ENCODE measurements around the gene DGKI. TPM values are rescaled to one million over a fixed set of nuclear protein-coding genes. Genes with fewer than 3 reads are reported as not detected.

Gene DGKI
- total RNA-seq, 2 donors from 2014 or later: 0.04 to 0.64 TPM

DNA sequence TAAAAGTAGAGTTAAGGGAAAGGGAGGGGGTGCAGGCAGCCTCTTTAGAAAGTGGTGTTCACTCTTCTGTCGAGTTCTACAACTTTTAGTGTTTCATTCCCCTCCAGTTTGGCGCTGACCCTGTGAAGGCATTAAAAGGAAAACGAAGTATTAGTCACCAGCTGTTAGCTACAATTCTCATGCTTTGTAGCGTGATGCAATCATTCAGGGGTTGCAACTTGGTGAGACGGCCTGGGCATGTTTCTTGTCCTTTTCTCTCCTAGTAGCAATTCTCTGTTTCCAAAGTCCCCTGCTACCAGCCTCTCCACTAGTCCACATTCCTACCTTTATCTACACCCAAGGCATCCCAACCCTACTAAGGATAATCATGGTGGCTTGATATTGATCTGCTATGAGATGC lies 33.7 kb upstream of the DGKI start:
- H3K27ac ChIP-seq (ENCODE audit: low read depth, low read length): no peak overlapping the region
- Mint-ChIP-seq H3K27ac (peak overlapping the region; percentile 90), H3K36me3 (ENCODE audit: low read depth) (peaks cover 93% of the 10 kb centered on the region), H3K4me3 (no peak overlapping the region), H3K9me3 (peaks cover 12% of the 10 kb centered on the region), H3K27me3 (ENCODE audit: insufficient read depth) (no peaks in the 10 kb centered on the region), H3K4me1 (peaks cover 31% of the 10 kb centered on the region)
- H3K36me3 ChIP-seq (ENCODE audit: control insufficient read depth, insufficient read depth, low read length): peaks cover 92% of the 10 kb centered on the region
- WGBS, 2 experiments (ENCODE audit: insufficient coverage in 1 of 2, insufficient read length in 1 of 2): 89 to 93% methylated on average over 5 of the region's 5 CpGs
- DNase-seq: no peak
- H3K4me3 ChIP-seq (ENCODE audit: low read length): no peak overlapping the region
- no peaks in the 10 kb centered on the region for H3K27me3 ChIP-seq (ENCODE audit: control insufficient read depth, insufficient read depth, low read length, poor library complexity, severe bottlenecking)
- TF ChIP-seq, protein P1, sequence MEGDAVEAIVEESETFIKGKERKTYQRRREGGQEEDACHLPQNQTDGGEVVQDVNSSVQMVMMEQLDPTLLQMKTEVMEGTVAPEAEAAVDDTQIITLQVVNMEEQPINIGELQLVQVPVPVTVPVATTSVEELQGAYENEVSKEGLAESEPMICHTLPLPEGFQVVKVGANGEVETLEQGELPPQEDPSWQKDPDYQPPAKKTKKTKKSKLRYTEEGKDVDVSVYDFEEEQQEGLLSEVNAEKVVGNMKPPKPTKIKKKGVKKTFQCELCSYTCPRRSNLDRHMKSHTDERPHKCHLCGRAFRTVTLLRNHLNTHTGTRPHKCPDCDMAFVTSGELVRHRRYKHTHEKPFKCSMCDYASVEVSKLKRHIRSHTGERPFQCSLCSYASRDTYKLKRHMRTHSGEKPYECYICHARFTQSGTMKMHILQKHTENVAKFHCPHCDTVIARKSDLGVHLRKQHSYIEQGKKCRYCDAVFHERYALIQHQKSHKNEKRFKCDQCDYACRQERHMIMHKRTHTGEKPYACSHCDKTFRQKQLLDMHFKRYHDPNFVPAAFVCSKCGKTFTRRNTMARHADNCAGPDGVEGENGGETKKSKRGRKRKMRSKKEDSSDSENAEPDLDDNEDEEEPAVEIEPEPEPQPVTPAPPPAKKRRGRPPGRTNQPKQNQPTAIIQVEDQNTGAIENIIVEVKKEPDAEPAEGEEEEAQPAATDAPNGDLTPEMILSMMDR (conservative IDR thresholded peaks at IDR 0.05): no peak
- peaks cover 22% of the 10 kb centered on the region for H3K9me3 ChIP-seq (ENCODE audit: control insufficient read depth, low read length)
- no peak overlapping the region for H3K9ac ChIP-seq (ENCODE audit: extremely low read depth, low read length, poor library complexity, severe bottlenecking)
- H3K4me1 ChIP-seq (ENCODE audit: control insufficient read depth, insufficient read depth, low read length): peaks cover 7% of the 10 kb centered on the region

DNA sequence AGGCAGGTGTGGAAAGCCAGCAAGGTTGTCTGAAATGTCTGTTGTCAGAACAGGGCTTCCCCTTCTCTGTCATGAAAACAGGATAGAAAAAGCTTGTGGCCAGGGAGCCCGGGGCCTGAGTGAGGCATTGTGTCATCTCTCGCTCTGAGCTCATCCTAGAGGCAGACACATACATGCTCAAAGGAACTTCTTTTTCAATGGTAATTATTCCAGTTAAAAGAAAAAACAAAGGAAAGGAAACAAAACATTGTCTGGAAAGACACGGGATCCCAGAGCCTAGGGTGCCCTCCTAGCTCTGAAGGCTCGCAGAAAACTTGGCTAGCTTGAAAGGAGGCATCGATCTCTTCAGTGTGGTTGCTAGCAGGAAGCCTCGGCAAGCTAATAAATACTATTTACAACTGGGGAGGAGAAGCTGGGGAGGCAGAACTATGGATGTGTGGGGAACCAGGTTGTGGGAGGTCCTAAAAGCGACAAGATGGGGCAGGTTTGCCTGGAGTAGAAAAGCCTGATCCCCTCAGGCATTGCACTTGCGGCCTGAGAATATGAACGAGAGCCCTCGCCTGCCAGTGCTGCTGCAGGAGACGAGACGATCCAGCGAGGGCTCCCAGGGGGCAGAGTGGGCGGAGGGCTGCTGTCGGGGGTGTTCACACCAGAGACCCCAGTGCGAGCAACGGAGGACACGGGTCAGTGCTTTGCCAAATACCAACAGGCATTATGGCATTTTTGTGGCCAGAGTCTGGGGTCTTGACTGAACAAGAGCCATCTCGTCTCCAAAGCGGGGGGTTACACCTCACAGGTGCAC lies 32.8 kb upstream of the DGKI start:
- TF ChIP-seq, protein P1 (conservative IDR thresholded peaks at IDR 0.05): no peak
- Mint-ChIP-seq H3K27ac (peak overlapping the region; percentile 90), H3K36me3 (ENCODE audit: low read depth) (peaks cover 91% of the 10 kb centered on the region), H3K9me3 (peaks cover 12% of the 10 kb centered on the region), H3K4me1 (peaks cover 31% of the 10 kb centered on the region), H3K4me3 (no peak overlapping the region), H3K27me3 (ENCODE audit: insufficient read depth) (no peaks in the 10 kb centered on the region)
- no peak overlapping the region for H3K4me3 ChIP-seq (ENCODE audit: low read length)
- WGBS, 2 experiments (ENCODE audit: insufficient coverage in 1 of 2, insufficient read length in 1 of 2): 68 to 83% methylated on average over 9 to 20 of the region's 20 CpGs
- no peaks in the 10 kb centered on the region for H3K27me3 ChIP-seq (ENCODE audit: control insufficient read depth, insufficient read depth, low read length, poor library complexity, severe bottlenecking)
- peaks cover 90% of the 10 kb centered on the region for H3K36me3 ChIP-seq (ENCODE audit: control insufficient read depth, insufficient read depth, low read length)
- H3K27ac ChIP-seq (ENCODE audit: low read depth, low read length): peak overlapping the region; percentile 74
- peaks cover 7% of the 10 kb centered on the region for H3K4me1 ChIP-seq (ENCODE audit: control insufficient read depth, insufficient read depth, low read length)
- H3K9ac ChIP-seq (ENCODE audit: extremely low read depth, low read length, poor library complexity, severe bottlenecking): no peak overlapping the region
- DNase-seq: peak; percentile 56
- H3K9me3 ChIP-seq (ENCODE audit: control insufficient read depth, low read length): peaks cover 22% of the 10 kb centered on the region

DNA sequence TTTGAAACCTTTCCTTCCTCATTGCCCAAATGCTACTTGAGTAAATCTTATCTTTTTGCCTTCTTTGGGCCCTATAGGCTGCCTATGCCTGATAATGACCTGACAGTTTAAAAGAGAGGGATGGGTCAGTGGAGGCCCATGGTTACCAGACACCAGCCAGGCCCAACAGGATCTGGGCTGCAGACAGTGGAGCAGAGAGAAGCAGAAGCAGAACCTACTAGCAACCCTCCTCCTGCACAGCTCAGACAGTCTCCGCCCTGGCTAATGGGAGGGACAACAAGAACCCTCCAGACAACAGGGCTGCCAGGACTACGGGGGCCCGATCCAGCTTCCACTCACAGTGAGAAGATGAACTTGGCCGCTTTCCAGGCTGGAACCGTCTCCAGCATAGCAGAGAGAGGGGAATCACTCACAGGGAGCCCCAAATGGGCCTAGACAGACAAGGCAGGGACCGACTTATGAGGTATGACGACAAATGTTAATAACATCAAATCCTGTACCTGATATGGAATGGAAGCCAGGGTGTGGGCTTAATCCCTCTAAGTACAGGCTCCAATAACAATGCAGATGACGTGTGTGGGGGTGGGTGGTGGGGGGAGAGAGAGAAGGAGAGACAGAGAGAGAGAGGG lies 31.7 kb upstream of the DGKI start:
- Histone ChIP-seq H3K36me3 (ENCODE audit: control insufficient read depth, insufficient read depth, low read length) (peaks cover 93% of the 10 kb centered on the region), H3K4me1 (ENCODE audit: control insufficient read depth, insufficient read depth, low read length) (peaks cover 7% of the 10 kb centered on the region), H3K9ac (ENCODE audit: extremely low read depth, low read length, poor library complexity, severe bottlenecking) (no peak overlapping the region), H3K27ac (ENCODE audit: low read depth, low read length) (no peak overlapping the region), H3K27me3 (ENCODE audit: control insufficient read depth, insufficient read depth, low read length, poor library complexity, severe bottlenecking) (no peaks in the 10 kb centered on the region), H3K4me3 (ENCODE audit: low read length) (no peak overlapping the region), H3K9me3 (ENCODE audit: control insufficient read depth, low read length) (peaks cover 22% of the 10 kb centered on the region)
- TF ChIP-seq, protein P1 (conservative IDR thresholded peaks at IDR 0.05): no peak
- H3K9me3 Mint-ChIP-seq: peaks cover 12% of the 10 kb centered on the region
- peak overlapping the region; percentile 45 for H3K27ac Mint-ChIP-seq
- H3K4me1 Mint-ChIP-seq: peaks cover 31% of the 10 kb centered on the region
- no peak overlapping the region for H3K4me3 Mint-ChIP-seq
- no peaks in the 10 kb centered on the region for H3K27me3 Mint-ChIP-seq (ENCODE audit: insufficient read depth)
- WGBS, 2 experiments (ENCODE audit: insufficient coverage in 1 of 2, insufficient read length in 1 of 2): 89 to 94% methylated on average over 3 to 8 of the region's 8 CpGs
- no peak for DNase-seq
- H3K36me3 Mint-ChIP-seq (ENCODE audit: low read depth): peaks cover 90% of the 10 kb centered on the region
